GM12878 (cell line): ENCODE results near the gene CSRP1. TPM values are rescaled to one million over a fixed set of nuclear protein-coding genes. Genes with fewer than 3 reads are reported as not detected.

Source experiments
- ATAC-seq: fragments of 200-7000 bp; cut with Tn5 transposase; 3 replicates; pipeline ENCODE4 v1.9.1; 2020; ENCODE audit warnings: mild to moderate bottlenecking, moderate library complexity
- BruUV-seq: library from RNA; stranded (reverse); fragments of 400-500 nt; replicated peaks from 2 replicates; lab custom pipeline; 2021; lab: Mats Ljungman, UMichigan
- CTCF ChIA-PET: fragments of 300-600 bp; sonication (Branson Sonifier 250); formaldehyde crosslinking; extraction: SDS; loops from one replicate; lab custom pipeline; 2021; ENCODE audit warnings: inconsistent platforms; lab: Yijun Ruan, JAX
- POLR2A ChIA-PET: fragments of 350-600 bp; formaldehyde crosslinking; extraction: SDS; loops from one replicate; lab custom pipeline; 2021; ENCODE audit warnings: inconsistent platforms; lab: Charles Lee
- RAD21 ChIA-PET: fragments of 300-600 bp; sonication (Branson Sonifier 250); formaldehyde crosslinking; loops from one replicate; lab custom pipeline; 2023; ENCODE audit warnings: antibody characterized with exemption; ENCODE audit not compliant: unreplicated experiment; lab: Charles Lee
- SMC1A ChIA-PET: fragments of 300-600 bp; sonication (Branson Sonifier 250); formaldehyde crosslinking; loops from one replicate; lab custom pipeline; 2023; ENCODE audit not compliant: unreplicated experiment, uncharacterized antibody; lab: Charles Lee
- DNase-seq: peaks from one replicate; pipeline ENCODE4 v3.0.0-alpha.2; 2011; ENCODE audit warnings: low read depth, low spot score
- FAIRE-seq: peaks from 3 replicates; lab custom pipeline; 2011; peaks lifted over from hg19 to GRCh38; lab: Jason Lieb, UNC
- H2AFZ ChIP-seq: 2 replicates; pipeline ENCODE4 v1.6.0; 2011; ENCODE audit warnings: low read depth, low read length, control low read depth; ENCODE audit not compliant: control insufficient read depth
- H3K27ac ChIP-seq: 2 replicates; pipeline ENCODE4 v1.5.1; 2011; ENCODE audit warnings: control low read depth; ENCODE audit not compliant: control insufficient read depth, insufficient read depth
- H3K27me3 ChIP-seq, 2 experiments: replicated peaks in 1 of 2; 2 replicates each; pipeline versions ENCODE4 v1.6.0 to v1.6.1; 2011; ENCODE audit warnings: low read length in 1 of 2; ENCODE audit not compliant: control insufficient read depth in 2 of 2, insufficient read depth in 2 of 2
- H3K36me3 ChIP-seq, 2 experiments: 2 replicates each; pipeline ENCODE4 v1.5.1; 2011; ENCODE audit warnings: low read length in 1 of 2; ENCODE audit not compliant: control insufficient read depth in 2 of 2, insufficient read depth in 2 of 2
- H3K4me1 ChIP-seq: 2 replicates; pipeline ENCODE4 v1.6.1; 2011; ENCODE audit warnings: mild to moderate bottlenecking, low read length, moderate library complexity, mixed read lengths; ENCODE audit not compliant: control insufficient read depth, insufficient read depth
- H3K4me2 ChIP-seq: 2 replicates; pipeline ENCODE4 v1.6.0; 2011; ENCODE audit warnings: control low read depth; ENCODE audit not compliant: control insufficient read depth, insufficient read depth
- H3K4me3 ChIP-seq: fragments of 200-600 bp; sonication (generic); 2 replicates; pipeline ENCODE4 v1.5.1; 2016
- H3K79me2 ChIP-seq: 2 replicates; pipeline ENCODE4 v1.6.0; 2011; ENCODE audit warnings: low read length; ENCODE audit not compliant: control insufficient read depth, insufficient read depth
- H3K9ac ChIP-seq: 2 replicates; pipeline ENCODE4 v1.8.0; 2011; ENCODE audit warnings: low read length, control low read depth, mixed read lengths; ENCODE audit not compliant: control insufficient read depth, insufficient read depth
- H3K9me3 ChIP-seq: replicated peaks from 3 replicates; pipeline ENCODE4 v1.5.1; 2011; ENCODE audit warnings: mild to moderate bottlenecking, low read length; ENCODE audit not compliant: control insufficient read depth, insufficient read depth
- H4K20me1 ChIP-seq: 2 replicates; pipeline ENCODE4 v1.6.0; 2011; ENCODE audit not compliant: control insufficient read depth, insufficient read depth
- ATF7 ChIP-seq: fragments of 450-650 bp; IDR thresholded peaks from 2 replicates; pipeline ENCODE4 v1.6.1; 2016; ENCODE audit warnings: low read depth, mild to moderate bottlenecking
- BRCA1 ChIP-seq: IDR thresholded peaks from 2 replicates; pipeline ENCODE4 v1.6.1; 2011; ENCODE audit warnings: low read depth, low read length, improper control_type of control experiment
- CREB1 ChIP-seq: IDR thresholded peaks from 2 replicates; pipeline ENCODE4 v1.6.1; 2012; ENCODE audit warnings: low read depth, mild to moderate bottlenecking, inconsistent platforms
- CUX1 ChIP-seq: IDR thresholded peaks from 2 replicates; pipeline ENCODE4 v1.6.1; 2012; ENCODE audit warnings: improper control_type of control experiment, low read depth, low read length; ENCODE audit not compliant: insufficient replicate concordance
- GATAD2B ChIP-seq: fragments of 450-650 bp; conservative IDR thresholded peaks from 2 replicates; pipeline ENCODE4 v1.6.1; 2017; ENCODE audit warnings: low read depth, mild to moderate bottlenecking, moderate library complexity
- IKZF1 ChIP-seq: fragments of 450-650 bp; conservative IDR thresholded peaks from 2 replicates; pipeline ENCODE4 v1.6.1; 2017; ENCODE audit warnings: antibody characterized with exemption, mild to moderate bottlenecking
- IRF5 ChIP-seq: fragments of 450-650 bp; IDR thresholded peaks from 2 replicates; pipeline ENCODE4 v1.6.1; 2017; ENCODE audit warnings: borderline replicate concordance
- MEF2A ChIP-seq: IDR thresholded peaks from 2 replicates; pipeline ENCODE4 v1.6.1; 2011; ENCODE audit warnings: low read depth, mild to moderate bottlenecking, low read length, moderate library complexity; ENCODE audit not compliant: insufficient read depth
- MYB ChIP-seq: fragments of 150-350 bp; IDR thresholded peaks from 2 replicates; pipeline ENCODE4 v1.6.1; 2014; ENCODE audit warnings: mild to moderate bottlenecking, low read depth, low read length, borderline replicate concordance
- NR2C2 ChIP-seq: IDR thresholded peaks from 2 replicates; pipeline ENCODE4 v1.6.1; 2011; ENCODE audit warnings: borderline replicate concordance, low read depth; ENCODE audit not compliant: control insufficient read depth, insufficient read length
- SMAD1 ChIP-seq: fragments of 450-650 bp; IDR thresholded peaks from 2 replicates; pipeline ENCODE4 v1.6.1; 2018; ENCODE audit warnings: mild to moderate bottlenecking, low read depth; ENCODE audit not compliant: partially characterized antibody
- STAT3 ChIP-seq: IDR thresholded peaks from 2 replicates; pipeline ENCODE4 v1.6.1; 2011; ENCODE audit warnings: low read depth, low read length, improper control_type of control experiment
- YBX1 ChIP-seq: fragments of 450-650 bp; IDR thresholded peaks from 2 replicates; pipeline ENCODE4 v1.6.1; 2016; ENCODE audit warnings: antibody characterized with exemption
- ZNF384 ChIP-seq: IDR thresholded peaks from 2 replicates; pipeline ENCODE4 v1.6.1; 2012; ENCODE audit warnings: low read depth, mild to moderate bottlenecking, low read length, improper control_type of control experiment, borderline replicate concordance
- WGBS: methylation state at CpG from one replicate; pipeline ENCODE4 v1.1.6; 2016; ENCODE audit warnings: low lambda C conversion rate; ENCODE audit not compliant: insufficient replicate concordance, insufficient coverage; ENCODE audit errors: missing lambda C conversion rate; 5-methylcytosine and 5-hydroxymethylcytosine counted together
- in situ Hi-C: fragments of 300-500 bp; cut with MboI; formaldehyde crosslinking; loops from 9 replicates; pipeline ENCODE4 v1.14.3; 2018; ENCODE audit warnings: mixed read lengths
- intact Hi-C: fragments of 100-400 bp; cut with micrococcal nuclease; formaldehyde crosslinking; loops from one replicate; pipeline ENCODE4 v1.14.2; 2022; ENCODE audit not compliant: unreplicated experiment
- polyA plus RNA-seq, 11 experiments: library from polyadenylated mRNA; depleted of rRNA in 4 of 11; unstranded in 6 of 11; stranded (reverse) in 5 of 11; fragments of >200 nt; fragmentation: Nextera tagmentation in 4 of 11; fragmentation: Illumina TruSeq in 1 of 11; extraction: Ambion mirVana in 4 of 11; extraction: Trizol in 1 of 11; gene quantifications; 1 replicate in 1 of 11; 2 replicates in 10 of 11; pipeline versions ENCODE4 v1.2.1 to v1.2.3, GENCODE V29; 2011 to 2016; ENCODE audit warnings: inconsistent platforms in 2 of 11, missing spikeins in 2 of 11, low read depth in 1 of 11
- total RNA-seq, 4 experiments: library from RNA; depleted of rRNA in 3 of 4; stranded (reverse); fragments of >200 nt in 3 of 4; fragmentation: Illumina TruSeq in 1 of 4; extraction: Trizol in 1 of 4; gene quantifications; 2 replicates each; pipeline versions ENCODE4 v1.2.1 to v1.2.3, GENCODE V29; 2013 to 2021

CSRP1 gene
- total and polyA plus RNA-seq, 10 of the 15 experiments (the other 5 are each of a cell fraction or from before 2014, with no cell fraction given), result 23.4 to 99.2 (median 80.7) TPM

DNA sequence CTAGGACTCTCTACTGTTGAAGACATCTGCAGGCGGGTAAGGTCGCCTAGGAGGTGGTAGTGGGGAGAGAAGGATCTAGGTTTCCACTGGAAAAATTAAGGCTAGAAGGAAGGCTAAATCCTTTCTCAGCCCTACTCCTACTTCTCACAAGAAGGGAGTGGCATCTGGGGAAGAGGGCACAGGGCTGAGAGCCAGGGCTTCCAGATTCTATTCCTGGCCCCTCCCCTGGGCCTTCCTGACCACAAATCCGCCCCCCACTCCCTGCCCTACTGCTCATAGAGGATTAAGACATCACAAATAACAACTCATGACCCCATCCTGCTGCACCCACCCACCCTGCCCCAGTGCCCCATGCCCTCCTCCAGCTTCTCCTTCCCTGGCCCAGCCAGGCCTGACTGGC, 40.4 kb downstream of the CSRP1 start:
- ChIA-PET POLR2A (interaction anchor here (0.5 to 4.5 kb wide), 4 partner anchors 9 to 23 kb away, joined by 3 to 33 read pairs (median 12); no protein-coding TSS in a partner anchor), RAD21 (interaction anchor here (0.5 to 5.7 kb wide), 7 partner anchors 10 to 46 kb away, joined by 3 to 45 read pairs (median 3); no protein-coding TSS in a partner anchor), CTCF (interaction anchor here (0.9 to 14.7 kb wide), 7 partner anchors 10 to 95 kb away, joined by 3 to 149 read pairs (median 5); no protein-coding TSS in a partner anchor), SMC1A (interaction anchor here (0.7 to 3.4 kb wide), 4 partner anchors 10 to 46 kb away, joined by 3 to 15 read pairs (median 4); no protein-coding TSS in a partner anchor)
- peak overlapping the region; percentile 96 for H3K4me3 ChIP-seq
- peaks cover 4 to 6% of the 10 kb centered on the region in 2 experiments; a peak in 3 of 4 replicates for H3K36me3 ChIP-seq
- H3K4me2 ChIP-seq, result peak overlapping the region; percentile 50
- DNase-seq (no peak), FAIRE-seq (no peak), ATAC-seq (no peak)
- WGBS, result 0% methylated on average over 3 of the region's 3 CpGs
- BruUV-seq, result no TSS peak
- TF ChIP-seq IRF5 (no peak), BRCA1 (no peak), CREB1 (no peak), MYB (no peak), GATAD2B (no peak), ZNF384 (no peak), NR2C2 (no peak), YBX1 (no peak), CUX1 (no peak), ATF7 (no peak), STAT3 (no peak), MEF2A (no peak), IKZF1 (no peak), SMAD1 (no peak)
- no peak overlapping the region for H2AFZ ChIP-seq
- intact Hi-C loops (no loop called here), in situ Hi-C loops (no loop called here)
- no peak overlapping the region for H3K27ac ChIP-seq
- peak overlapping the region; percentile 20; the same call in 1 of the 2 replicates for H3K9ac ChIP-seq
- H4K20me1 ChIP-seq, result no peaks in the 10 kb centered on the region
- peaks cover 11% of the 10 kb centered on the region for H3K4me1 ChIP-seq
- H3K27me3 ChIP-seq, result no peaks in the 10 kb centered on the region
- peaks cover 34% of the 10 kb centered on the region for H3K79me2 ChIP-seq
- no peaks in the 10 kb centered on the region for H3K9me3 ChIP-seq
